ENCODE data around the gene DNM3.

The DNM3 gene

GRCh38 chr1:171931752-171932151, 90.5 kb downstream of the DNM3 start:
- no peak for DNase-seq

- no peak for DNase-seq
Measured at GRCh38 chr1:171934664-171935063, 93.4 kb downstream of the DNM3 start.

- no peak for DNase-seq
Measured at GRCh38 chr1:171935086-171935485, 93.8 kb downstream of the DNM3 start.

GRCh38 chr1:171935664-171936063, 94.4 kb downstream of the DNM3 start:
- no peak for DNase-seq

- DNase-seq, result no peak
Measured at GRCh38 chr1:171937938-171938337, 96.6 kb downstream of the DNM3 start.

- no peak for DNase-seq
Measured at GRCh38 chr1:171939740-171940139, 98.4 kb downstream of the DNM3 start.

- DNase-seq, result no peak
Measured at GRCh38 chr1:171940368-171940767, 99.1 kb downstream of the DNM3 start.

GRCh38 chr1:171941920-171942319, 100.6 kb downstream of the DNM3 start:
- DNase-seq, result no peak

GRCh38 chr1:171943973-171944561, 102.8 kb downstream of the DNM3 start:
- no peak for DNase-seq

- no peak for DNase-seq
Measured at GRCh38 chr1:171948511-171948910, 107.2 kb downstream of the DNM3 start.

- DNase-seq, result no peak
Measured at GRCh38 chr1:171949316-171949715, 108.0 kb downstream of the DNM3 start.

- DNase-seq, result no peak
Measured at GRCh38 chr1:171953835-171954234, 112.5 kb downstream of the DNM3 start.

GRCh38 chr1:171954361-171954760, 113.1 kb downstream of the DNM3 start:
- DNase-seq, result no peak

GRCh38 chr1:171961861-171962260, 120.6 kb downstream of the DNM3 start:
- no peak for DNase-seq

- no peak for DNase-seq
Measured at GRCh38 chr1:171963762-171964161, 122.5 kb downstream of the DNM3 start.

- DNase-seq, result no peak
Measured at GRCh38 chr1:171965777-171966176, 124.5 kb downstream of the DNM3 start.

- DNase-seq, result no peak
Measured at GRCh38 chr1:171966426-171967220, 125.3 kb downstream of the DNM3 start.

GRCh38 chr1:171969226-171969625, 127.9 kb downstream of the DNM3 start:
- no peak for DNase-seq

GRCh38 chr1:171969813-171970212, 128.5 kb downstream of the DNM3 start:
- DNase-seq, result no peak

GRCh38 chr1:171972846-171973245, 131.5 kb downstream of the DNM3 start:
- no peak for DNase-seq

- no peak for DNase-seq
Measured at GRCh38 chr1:171973421-171973820, 132.1 kb downstream of the DNM3 start.

GRCh38 chr1:171981303-171981702, 140.0 kb downstream of the DNM3 start:
- no peak for DNase-seq

GRCh38 chr1:171983584-171983983, 142.3 kb downstream of the DNM3 start:
- no peak for DNase-seq

GRCh38 chr1:171984262-171984661, 143.0 kb downstream of the DNM3 start:
- no peak for DNase-seq
